GM12801 (cell line): Measurements from ENCODE around the gene CTRL.

Experiments used
- TF ChIP-seq, protein P1 (sequence below): IDR thresholded peaks from one replicate; pipeline ENCODE4 v1.5.1; 2011; ENCODE audit warnings: control low read depth; ENCODE audit not compliant: insufficient read length; ENCODE audit errors: extremely low read depth

Gene CTRL

DNA sequence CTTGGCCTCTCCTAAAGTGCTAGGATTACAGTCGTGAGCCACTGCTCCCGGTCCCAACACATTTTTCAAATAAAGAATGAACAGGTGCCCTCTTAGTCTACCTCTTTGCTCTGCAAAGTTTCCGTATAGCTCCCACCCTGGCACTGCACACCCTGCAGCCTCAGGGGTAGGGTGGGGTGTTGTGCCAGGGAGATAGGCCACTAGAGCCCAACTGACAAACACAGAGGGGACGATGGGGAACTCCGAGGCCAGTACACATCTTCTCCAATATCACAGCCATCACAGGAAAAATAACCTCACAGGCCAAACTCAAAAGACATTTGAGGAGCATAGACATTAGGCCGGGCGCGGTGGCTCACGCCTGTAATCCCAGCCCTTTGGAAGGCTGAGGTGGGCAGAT, 39.4 kb upstream of the CTRL start:
- TF ChIP-seq, protein P1, sequence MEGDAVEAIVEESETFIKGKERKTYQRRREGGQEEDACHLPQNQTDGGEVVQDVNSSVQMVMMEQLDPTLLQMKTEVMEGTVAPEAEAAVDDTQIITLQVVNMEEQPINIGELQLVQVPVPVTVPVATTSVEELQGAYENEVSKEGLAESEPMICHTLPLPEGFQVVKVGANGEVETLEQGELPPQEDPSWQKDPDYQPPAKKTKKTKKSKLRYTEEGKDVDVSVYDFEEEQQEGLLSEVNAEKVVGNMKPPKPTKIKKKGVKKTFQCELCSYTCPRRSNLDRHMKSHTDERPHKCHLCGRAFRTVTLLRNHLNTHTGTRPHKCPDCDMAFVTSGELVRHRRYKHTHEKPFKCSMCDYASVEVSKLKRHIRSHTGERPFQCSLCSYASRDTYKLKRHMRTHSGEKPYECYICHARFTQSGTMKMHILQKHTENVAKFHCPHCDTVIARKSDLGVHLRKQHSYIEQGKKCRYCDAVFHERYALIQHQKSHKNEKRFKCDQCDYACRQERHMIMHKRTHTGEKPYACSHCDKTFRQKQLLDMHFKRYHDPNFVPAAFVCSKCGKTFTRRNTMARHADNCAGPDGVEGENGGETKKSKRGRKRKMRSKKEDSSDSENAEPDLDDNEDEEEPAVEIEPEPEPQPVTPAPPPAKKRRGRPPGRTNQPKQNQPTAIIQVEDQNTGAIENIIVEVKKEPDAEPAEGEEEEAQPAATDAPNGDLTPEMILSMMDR = no peak

DNA sequence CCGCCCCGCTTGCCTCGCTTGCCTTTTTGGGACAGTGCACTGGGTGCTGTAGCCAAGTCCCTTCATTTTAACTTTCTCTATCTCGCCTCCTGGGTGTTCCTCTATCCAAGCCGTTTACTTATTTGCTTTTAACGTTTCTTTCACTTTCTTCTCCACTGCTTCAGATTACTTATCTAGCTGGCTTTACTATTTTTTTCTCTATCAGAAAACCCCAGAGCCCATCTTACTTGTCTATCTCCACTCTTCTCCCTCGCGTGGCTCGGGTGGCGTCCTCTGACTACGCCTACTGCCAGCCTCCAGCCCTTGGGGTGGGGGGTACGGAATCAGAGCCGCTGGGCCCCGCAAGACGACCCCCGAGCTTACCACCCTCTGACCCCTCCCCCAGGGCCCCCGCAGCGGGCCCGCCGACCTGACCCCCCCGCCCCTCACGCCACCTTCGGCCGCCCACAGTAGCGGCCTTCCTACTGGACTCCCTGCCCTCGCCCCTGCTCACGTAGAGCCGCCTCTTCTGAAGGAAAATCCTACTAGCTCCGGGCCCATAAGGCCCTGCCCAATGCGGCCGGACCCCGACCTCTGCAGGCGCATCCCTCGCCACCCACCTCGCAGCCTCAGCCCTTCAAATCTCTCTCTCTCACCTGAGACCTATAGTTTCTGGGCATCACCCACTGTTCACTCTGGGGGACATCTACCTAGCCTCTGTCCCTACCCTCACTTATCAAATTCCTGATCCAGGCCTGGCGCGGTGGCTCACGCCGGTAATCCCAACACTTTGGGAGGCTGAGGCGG, 37.8 kb upstream of the CTRL start:
- TF ChIP-seq, protein P1 = no peak

DNA sequence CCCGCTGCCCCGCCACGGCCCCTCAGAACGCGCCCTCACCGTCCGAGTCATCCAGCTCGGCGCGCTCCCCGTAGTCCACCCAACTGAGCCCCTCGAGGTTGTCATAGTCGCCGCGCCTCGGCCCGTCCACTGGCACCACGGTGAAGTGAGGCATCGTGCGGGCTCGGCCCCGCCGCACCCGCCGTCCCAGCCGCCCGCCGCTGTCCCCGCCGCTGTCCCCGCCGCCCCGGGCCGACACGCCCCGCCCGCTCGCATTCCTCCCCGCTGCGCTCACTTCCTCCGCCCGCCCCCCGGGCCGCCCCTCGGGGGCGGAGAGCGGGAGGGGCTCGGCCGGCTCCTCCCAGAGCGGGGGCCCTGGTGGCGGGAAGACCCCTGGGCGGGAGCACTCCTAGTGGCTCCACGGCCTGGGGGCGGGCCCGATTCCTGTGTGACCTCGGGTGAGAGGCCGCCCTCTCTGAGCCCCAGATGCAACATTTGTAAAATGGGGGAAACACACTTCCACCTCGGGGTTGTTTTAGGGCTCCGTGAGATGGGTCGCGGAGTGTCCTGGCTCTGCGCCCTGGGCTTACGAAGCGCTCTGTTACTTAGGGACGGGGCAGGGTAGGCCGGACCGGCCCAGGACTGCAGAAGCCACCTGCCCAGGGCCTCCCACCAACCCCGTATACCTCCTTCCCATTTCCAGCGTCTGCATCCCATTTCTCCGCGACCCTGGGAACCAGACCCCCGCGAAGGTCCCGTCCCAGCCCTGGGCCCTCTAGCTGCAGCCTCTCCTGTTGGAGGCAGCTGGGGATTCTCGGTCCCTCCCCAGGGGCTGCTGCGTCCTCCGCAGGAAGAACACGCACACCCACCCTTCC, 37.0 kb upstream of the CTRL start, which contains the start of gene SLC12A4:
Gene SLC12A4, minus strand, starts transcription at position 238 of the 854 bp plus-strand sequence. Its CDS starts 84 bp downstream, at position 154.
- TF ChIP-seq, protein P1 = no peak

DNA sequence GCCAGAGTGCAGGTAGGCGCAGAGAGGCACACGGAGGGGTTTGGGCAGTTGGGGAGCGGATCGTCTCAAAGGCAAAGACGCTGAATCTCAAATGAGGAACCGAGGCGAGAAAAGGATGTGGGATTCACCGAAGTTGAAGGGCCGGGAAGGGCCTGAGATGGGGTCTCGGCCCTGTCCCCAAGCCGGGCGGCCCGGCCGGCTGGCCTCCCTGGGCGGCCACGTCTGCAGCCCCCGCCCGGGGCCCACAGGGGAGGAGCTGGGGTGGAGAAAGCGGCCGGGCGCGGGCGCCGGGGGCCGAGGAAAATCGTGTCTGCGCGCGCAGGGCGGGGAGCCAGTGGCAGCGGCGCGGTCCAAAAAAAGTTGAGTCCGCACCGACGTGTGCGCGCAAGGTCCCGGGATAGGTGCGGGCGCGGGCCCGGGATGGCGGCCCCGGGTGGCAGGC, 36.3 kb upstream of the CTRL start:
- TF ChIP-seq, protein P1 = no peak

DNA sequence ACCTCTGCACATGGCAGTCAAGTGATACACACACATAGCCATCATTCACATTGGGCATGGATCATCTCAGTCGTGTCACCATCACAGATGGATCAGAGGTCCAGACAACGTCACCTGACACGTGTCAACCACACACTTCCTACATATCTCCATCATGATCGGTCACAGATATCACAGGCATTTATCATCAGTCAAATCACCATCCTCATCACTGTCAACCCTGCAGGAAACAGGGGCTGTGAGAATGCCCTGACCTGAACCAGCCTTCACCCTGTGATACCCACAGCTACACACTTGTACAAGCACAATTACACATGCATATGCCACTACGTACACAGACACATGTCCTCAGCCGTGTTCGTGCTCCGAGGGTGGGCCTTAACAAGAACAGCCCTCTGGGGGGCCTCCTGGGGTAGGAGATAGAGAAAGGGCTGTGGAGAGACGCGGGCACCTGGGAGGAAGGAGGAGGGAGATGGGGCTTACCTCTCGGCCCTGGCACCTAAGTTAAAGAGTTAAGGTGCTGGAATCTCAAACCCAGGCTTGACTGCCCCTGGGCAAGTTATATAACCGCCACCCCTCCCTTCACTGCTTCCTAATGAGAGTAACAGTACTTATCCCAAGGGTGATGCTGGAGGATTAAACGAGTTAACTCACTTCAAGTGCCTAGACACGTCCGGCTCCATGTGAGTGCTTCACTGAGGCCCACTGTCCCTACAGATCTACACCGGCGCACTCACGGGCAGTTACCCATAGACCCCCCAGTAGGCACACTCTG, 35.7 kb upstream of the CTRL start:
- TF ChIP-seq, protein P1 = no peak

DNA sequence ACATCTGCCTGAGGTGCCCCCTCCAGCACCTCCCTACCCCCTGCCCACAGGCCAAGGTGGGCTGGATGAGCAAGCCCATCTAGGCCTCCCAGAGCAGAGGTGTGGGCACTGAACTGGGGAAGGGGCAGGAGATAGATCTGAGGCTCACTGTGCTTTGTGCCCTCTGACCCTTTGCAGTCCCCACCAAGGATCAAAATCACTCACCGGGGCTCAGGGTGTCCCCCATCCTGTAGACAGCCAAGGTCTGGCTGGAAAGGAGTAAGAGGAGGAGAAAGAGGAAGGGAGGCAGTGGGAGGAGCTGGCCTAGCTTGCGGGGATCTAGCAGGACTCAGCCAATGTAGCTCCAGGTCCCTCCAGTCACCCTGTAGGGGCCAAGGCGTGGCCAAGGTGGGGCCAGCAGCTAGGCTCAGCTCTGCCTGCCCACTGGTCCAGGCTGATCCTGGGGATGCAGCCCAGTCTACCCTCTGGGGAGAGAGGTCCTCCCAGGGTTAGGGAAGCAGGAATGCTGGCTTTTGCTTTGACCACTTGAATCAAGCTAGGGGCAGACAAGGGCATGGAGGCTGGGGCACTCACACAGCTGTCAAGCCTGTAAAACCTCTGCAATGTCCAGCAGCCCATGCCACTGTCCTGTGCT, 35.0 kb upstream of the CTRL start:
- TF ChIP-seq, protein P1 = no peak
